GM10248 (cell line): ENCODE measurements around the gene PPDPF.
"Not testable (repeated sequence)": the region's sequence is repeated elsewhere in the genome, so short reads cannot be mapped to it uniquely, and the experiment has no call there.

Experiments used
- CTCF ChIA-PET: fragments of 300-600 bp; sonication (Branson Sonifier 250); formaldehyde crosslinking; extraction: SDS; loops from one replicate; lab custom pipeline; 2021; ENCODE audit warnings: antibody characterized with exemption; lab: Yijun Ruan, JAX
- POLR2A ChIA-PET: fragments of 350-650 bp; sonication (Branson Sonifier 250); formaldehyde crosslinking; extraction: SDS; loops from one replicate; lab custom pipeline; 2020; ENCODE audit warnings: antibody characterized with exemption; lab: Yijun Ruan, JAX
- DNase-seq: peaks from one replicate; pipeline ENCODE4 v3.0.0; 2012; ENCODE audit errors: extremely low spot score
- CTCF ChIP-seq: IDR thresholded peaks from 2 replicates; pipeline ENCODE4 v1.5.1; 2012; ENCODE audit warnings: mild to moderate bottlenecking, low read depth; ENCODE audit errors: extremely low read depth, missing control alignments, control extremely low read depth

PPDPF gene

GRCh38 chr20:63556873-63557478 is 36.4 kb downstream of the PPDPF start:
- TF ChIP-seq CTCF: no peak
- no peak for DNase-seq
- ChIA-PET CTCF (interaction anchor here (1.0 kb wide), 1 partner anchor 417 kb away, joined by 4 read pairs; no protein-coding TSS in a partner anchor), POLR2A (interaction anchor here (0.6 kb wide), 1 partner anchor 17 kb away, joined by 3 read pairs; the partner anchor contains the start of gene HELZ2)

- ChIA-PET POLR2A (interaction anchor here (0.6 kb wide), 1 partner anchor 17 kb away, joined by 3 read pairs; the partner anchor contains the start of gene HELZ2), CTCF (interaction anchor here (1.0 to 1.6 kb wide), 2 partner anchors 20 to 416 kb away, joined by 3 to 4 read pairs; partner anchors contain the start of gene PTK6)
Measured at GRCh38 chr20:63557481-63557891, 36.9 kb downstream of the PPDPF start.

GRCh38 chr20:63558804-63559484 is 38.4 kb downstream of the PPDPF start:
- CTCF ChIA-PET: interaction anchor here (1.6 kb wide), 1 partner anchor 22 kb away, joined by 3 read pairs; the partner anchor contains the start of gene PTK6
- no peak for TF ChIP-seq CTCF

More at GRCh38 chr20:63557481-63557891, 36.9 kb downstream of the PPDPF start:
- no peak for DNase-seq
- no peak for TF ChIP-seq CTCF

DNA sequence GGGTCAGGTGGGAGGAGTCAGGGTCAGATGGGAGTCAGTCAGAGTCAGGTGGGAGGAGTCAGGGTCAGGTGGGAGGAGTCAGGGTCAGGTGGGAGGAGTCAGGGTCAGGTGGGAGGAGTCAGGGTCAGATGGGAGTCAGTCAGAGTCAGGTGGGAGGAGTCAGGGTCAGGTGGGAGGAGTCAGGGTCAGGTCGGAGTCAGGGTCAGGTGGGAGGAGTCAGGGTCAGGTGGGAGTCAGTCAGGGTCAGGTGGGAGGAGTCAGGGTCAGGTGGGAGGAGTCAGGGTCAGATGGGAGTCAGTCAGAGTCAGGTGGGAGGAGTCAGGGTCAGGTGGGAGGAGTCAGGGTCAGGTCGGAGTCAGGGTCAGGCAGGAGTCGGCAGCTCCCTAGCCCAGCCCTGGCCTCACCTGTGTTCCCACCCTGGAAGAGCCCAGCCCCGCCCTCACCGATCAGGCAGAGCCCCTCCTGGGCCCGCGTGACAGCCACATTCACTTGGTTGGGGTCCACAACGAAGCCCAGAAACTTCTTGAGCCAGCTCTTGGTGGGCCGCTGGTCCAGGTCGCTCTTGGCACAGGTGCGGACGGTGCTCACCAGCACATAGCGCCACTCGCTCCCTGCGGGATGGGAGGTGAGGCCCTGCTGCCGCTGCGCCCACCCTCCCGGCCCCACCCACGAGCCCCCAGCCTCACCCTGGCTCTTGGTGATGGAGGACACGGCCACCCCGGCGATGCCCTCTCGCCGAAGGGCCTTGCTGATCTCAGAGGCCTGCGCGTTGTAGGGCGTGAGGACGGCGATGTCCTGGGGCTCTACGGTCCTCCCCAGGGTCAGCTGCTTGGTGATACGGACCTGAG is 39.1 kb downstream of the PPDPF start:
- POLR2A ChIA-PET: interaction anchor here (0.5 kb wide), 1 partner anchor 14 kb away, joined by 4 read pairs; the partner anchor contains the start of gene HELZ2
- CTCF ChIA-PET, DNase-seq: not testable (repeated sequence)

More at GRCh38 chr20:63558804-63559484, 38.4 kb downstream of the PPDPF start:
- POLR2A ChIA-PET: interaction anchor here (0.7 kb wide), 1 partner anchor 14 kb away, joined by 3 read pairs; no protein-coding TSS in a partner anchor
- no peak for DNase-seq

GRCh38 chr20:63560333-63560805 is 39.8 kb downstream of the PPDPF start:
- CTCF ChIA-PET: interaction anchor here (3.9 kb wide), 1 partner anchor 23 kb away, joined by 15 read pairs; the partner anchor contains the start of gene PTK6
- no peak for TF ChIP-seq CTCF
- POLR2A ChIA-PET: interaction anchor here (0.5 kb wide), 1 partner anchor 14 kb away, joined by 4 read pairs; the partner anchor contains the start of gene HELZ2
- no peak for DNase-seq

DNA sequence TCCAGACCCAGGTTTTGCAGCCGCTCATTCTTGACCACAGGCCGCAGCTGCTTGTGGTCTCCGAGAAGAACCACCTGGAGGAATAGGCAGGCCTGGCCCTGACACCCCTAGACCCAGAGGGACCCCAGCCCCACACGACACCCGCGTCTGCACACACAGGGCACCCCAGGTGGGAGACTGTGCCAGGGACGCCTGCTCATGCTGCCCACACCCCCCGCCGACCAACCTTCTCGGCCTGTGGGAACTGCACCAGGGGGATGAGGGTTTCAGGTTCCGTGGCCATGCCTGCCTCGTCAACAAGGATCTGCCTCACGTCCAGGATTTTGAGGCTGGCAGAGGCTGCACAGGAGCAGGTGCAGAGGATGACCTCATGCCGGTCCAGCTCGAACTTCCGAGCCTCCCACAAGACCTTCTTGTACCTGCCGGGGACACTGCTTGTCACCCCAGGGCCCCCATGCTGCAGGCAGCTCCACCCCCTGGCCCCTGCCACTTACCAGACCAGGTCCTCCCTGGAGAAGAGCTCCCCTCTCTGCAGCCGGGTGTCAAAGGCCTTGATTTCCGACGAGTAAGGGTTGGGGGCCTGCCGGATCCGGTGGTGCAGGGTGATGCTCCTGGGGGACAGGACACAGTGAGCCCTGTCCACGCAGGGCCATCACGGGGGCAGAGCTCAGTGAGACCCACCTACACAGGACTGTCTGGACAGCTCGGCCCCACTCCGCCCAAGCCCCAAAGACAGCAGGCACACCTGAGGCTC is 40.5 kb downstream of the PPDPF start:
- TF ChIP-seq CTCF: no peak
- DNase-seq: no peak
- CTCF ChIA-PET: interaction anchor here (0.9 to 3.9 kb wide), 2 partner anchors 23 to 478 kb away, joined by 3 to 15 read pairs; partner anchors contain the start of gene PTK6
- POLR2A ChIA-PET: no interaction called here
